KOPT-K1 (cell line): Measurements from ENCODE around the gene CCNJL.

ENCODE experiments used
- H3K27ac ChIP-seq: fragments of 200-600 bp; sonication (generic); 2 replicates; pipeline ENCODE4 v1.5.1; 2016; ENCODE audit warnings: antibody characterized with exemption, mild to moderate bottlenecking, low read depth, low read length; ENCODE audit not compliant: poor library complexity, severe bottlenecking
- H3K36me3 ChIP-seq: fragments of 200-600 bp; sonication (generic); 2 replicates; pipeline ENCODE4 v1.5.1; 2017; ENCODE audit warnings: antibody characterized with exemption, mild to moderate bottlenecking, low read length, moderate library complexity; ENCODE audit not compliant: insufficient read depth
- H3K9me3 ChIP-seq: fragments of 200-600 bp; sonication (generic); 2 replicates; pipeline ENCODE4 v1.5.1; 2017; ENCODE audit warnings: antibody characterized with exemption, low read length, mild to moderate bottlenecking; ENCODE audit not compliant: insufficient read depth, poor library complexity, severe bottlenecking

The CCNJL gene

GRCh38 chr5:160312960-160313727 is 780 bp upstream of the CCNJL start:
- Histone ChIP-seq H3K27ac (no peak overlapping the region), H3K36me3 (no peaks in the 10 kb centered on the region), H3K9me3 (peaks cover 10% of the 10 kb centered on the region)

- H3K36me3 ChIP-seq = no peaks in the 10 kb centered on the region
- H3K9me3 ChIP-seq = peaks cover 10% of the 10 kb centered on the region
- no peak overlapping the region for H3K27ac ChIP-seq
Measured at GRCh38 chr5:160311491-160312133, 752 bp downstream of the CCNJL start.

GRCh38 chr5:160310552-160311295 is 1.6 kb downstream of the CCNJL start:
- Histone ChIP-seq H3K9me3 (peaks cover 10% of the 10 kb centered on the region), H3K27ac (no peak overlapping the region), H3K36me3 (no peaks in the 10 kb centered on the region)

GRCh38 chr5:160310140-160310539 is 2.2 kb downstream of the CCNJL start:
- Histone ChIP-seq H3K9me3 (peaks cover 10% of the 10 kb centered on the region), H3K27ac (no peak overlapping the region), H3K36me3 (no peaks in the 10 kb centered on the region)

GRCh38 chr5:160306696-160307095 is 5.7 kb downstream of the CCNJL start:
- Histone ChIP-seq H3K36me3 (no peaks in the 10 kb centered on the region), H3K9me3 (no peaks in the 10 kb centered on the region), H3K27ac (no peak overlapping the region)

GRCh38 chr5:160305319-160305718 is 7.0 kb downstream of the CCNJL start:
- Histone ChIP-seq H3K27ac (no peak overlapping the region), H3K9me3 (no peaks in the 10 kb centered on the region), H3K36me3 (no peaks in the 10 kb centered on the region)

- no peak overlapping the region for H3K27ac ChIP-seq
- no peaks in the 10 kb centered on the region for H3K36me3 ChIP-seq
- no peaks in the 10 kb centered on the region for H3K9me3 ChIP-seq
Measured at GRCh38 chr5:160303690-160304089, 8.7 kb downstream of the CCNJL start.

GRCh38 chr5:160298189-160298588 is 14.2 kb downstream of the CCNJL start:
- Histone ChIP-seq H3K36me3 (no peaks in the 10 kb centered on the region), H3K27ac (no peak overlapping the region), H3K9me3 (no peaks in the 10 kb centered on the region)

GRCh38 chr5:160297776-160298175 is 14.6 kb downstream of the CCNJL start:
- Histone ChIP-seq H3K36me3 (no peaks in the 10 kb centered on the region), H3K27ac (no peak overlapping the region), H3K9me3 (no peaks in the 10 kb centered on the region)

- Histone ChIP-seq H3K9me3 (no peaks in the 10 kb centered on the region), H3K27ac (no peak overlapping the region)
Measured at GRCh38 chr5:160297004-160297403, 15.4 kb downstream of the CCNJL start.

GRCh38 chr5:160296496-160296895 is 15.9 kb downstream of the CCNJL start:
- H3K27ac ChIP-seq = no peak overlapping the region
- no peaks in the 10 kb centered on the region for H3K9me3 ChIP-seq
- no peaks in the 10 kb centered on the region for H3K36me3 ChIP-seq

More at GRCh38 chr5:160297004-160297403, 15.4 kb downstream of the CCNJL start:
- no peaks in the 10 kb centered on the region for H3K36me3 ChIP-seq

GRCh38 chr5:160293901-160294561 is 18.3 kb downstream of the CCNJL start:
- Histone ChIP-seq H3K36me3 (no peaks in the 10 kb centered on the region), H3K9me3 (no peaks in the 10 kb centered on the region), H3K27ac (no peak overlapping the region)

- no peaks in the 10 kb centered on the region for H3K36me3 ChIP-seq
- no peaks in the 10 kb centered on the region for H3K9me3 ChIP-seq
- H3K27ac ChIP-seq = no peak overlapping the region
Measured at GRCh38 chr5:160293386-160293785, 19.0 kb downstream of the CCNJL start.

GRCh38 chr5:160291467-160291866 is 20.9 kb downstream of the CCNJL start:
- Histone ChIP-seq H3K9me3 (no peaks in the 10 kb centered on the region), H3K36me3 (no peaks in the 10 kb centered on the region), H3K27ac (no peak overlapping the region)

GRCh38 chr5:160290751-160291150 is 21.6 kb downstream of the CCNJL start:
- no peaks in the 10 kb centered on the region for H3K9me3 ChIP-seq
- no peaks in the 10 kb centered on the region for H3K36me3 ChIP-seq
- H3K27ac ChIP-seq = no peak overlapping the region
